NCI-H2227 (cell line): ENCODE measurements around the gene BCAS3.
"Not testable (repeated sequence)": the region's sequence is repeated elsewhere in the genome, so short reads cannot be mapped to it uniquely, and the experiment has no call there.

ENCODE experiments used
- DNase-seq: peaks from one replicate; lab custom pipeline; 2025; ENCODE audit not compliant: unreplicated experiment; lab: John Stamatoyannopoulos, UW

BCAS3 gene

GRCh38 chr17:61431594-61432311 lies 754.1 kb downstream of the BCAS3 start:
- DNase-seq = no peak

DNA sequence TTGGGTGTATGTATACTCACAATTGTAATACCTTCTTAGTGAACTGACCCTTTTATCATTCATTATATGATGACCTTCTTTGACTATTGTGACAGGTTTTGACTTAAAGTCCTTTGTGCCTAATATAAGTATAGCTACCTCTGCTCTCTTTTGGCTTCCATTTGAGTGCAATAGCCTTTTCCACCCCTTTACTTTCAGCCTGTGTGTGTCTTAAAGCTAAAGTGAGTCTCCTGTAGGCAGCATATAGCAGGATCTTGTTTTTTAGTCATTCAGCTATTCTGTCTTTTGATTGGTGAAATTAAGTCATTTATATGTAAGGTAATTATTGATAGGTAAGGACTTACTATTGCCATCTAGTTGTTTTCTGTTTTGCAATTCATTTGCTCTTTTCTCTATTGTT lies 758.6 kb downstream of the BCAS3 start:
- DNase-seq = no peak

- DNase-seq = no peak
Measured at GRCh38 chr17:61436995-61437704, 759.5 kb downstream of the BCAS3 start.

DNA sequence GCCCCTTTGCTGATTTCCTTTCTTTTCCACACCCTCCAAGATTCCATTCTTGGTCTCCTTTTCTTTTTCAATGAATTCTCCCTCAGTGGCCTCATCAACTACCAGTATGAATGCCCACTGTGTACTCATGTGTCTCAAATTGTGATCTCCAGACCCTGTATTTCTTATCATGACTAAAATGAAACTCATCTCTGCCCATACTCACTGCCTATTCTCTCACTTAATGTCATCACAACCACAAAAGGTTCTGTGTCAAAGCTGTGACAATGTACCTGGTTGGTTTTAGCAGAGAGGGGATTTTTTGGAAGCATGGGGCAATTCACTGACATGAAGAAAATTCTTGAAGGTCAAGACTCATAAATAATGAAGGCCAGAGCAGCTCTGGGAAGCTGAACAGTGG lies 763.0 kb downstream of the BCAS3 start:
- no peak for DNase-seq

GRCh38 chr17:61441507-61441906 lies 763.9 kb downstream of the BCAS3 start:
- DNase-seq = not testable (repeated sequence)

DNA sequence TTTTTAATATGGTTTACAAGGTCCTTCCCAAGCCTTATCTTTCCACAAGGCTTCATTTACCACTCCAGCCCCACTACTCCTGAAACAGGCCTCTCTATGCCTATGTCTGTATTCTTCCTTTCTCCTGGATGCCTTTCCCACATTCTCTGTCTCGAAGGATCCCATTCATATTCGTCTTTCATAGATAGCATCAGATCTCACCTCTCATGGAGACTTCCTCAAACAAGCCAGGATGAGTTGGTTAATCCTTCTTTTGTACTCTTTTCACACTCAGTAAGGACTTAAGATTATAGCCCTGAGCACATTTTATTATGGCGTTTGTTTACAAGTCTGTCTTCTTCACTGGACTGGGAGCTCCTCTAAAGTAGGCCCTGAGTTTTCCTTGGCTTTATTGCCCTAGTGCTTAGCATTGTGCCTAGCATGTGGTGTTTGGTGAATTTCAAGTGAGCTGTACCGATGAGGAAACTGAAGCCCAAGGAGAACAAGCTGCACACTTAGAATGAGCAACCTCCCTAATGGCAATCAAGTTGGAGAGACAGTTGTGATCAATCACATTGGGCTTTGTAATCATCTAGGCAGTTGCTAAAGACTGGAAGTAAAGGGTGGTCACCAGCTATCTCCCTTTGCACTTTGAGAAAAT lies 764.6 kb downstream of the BCAS3 start:
- DNase-seq = no peak
